Esophagus muscularis mucosa (tissue), 4 donors: ENCODE results near the gene S100A9. TPM values are rescaled to one million over a fixed set of nuclear protein-coding genes. Genes with fewer than 3 reads are reported as not detected.

Experiments used
- DNase-seq: peaks from one replicate; pipeline ENCODE4 v3.0.0-alpha.2; 2017; ENCODE audit errors: extremely low spot score
- H3K27ac ChIP-seq, 4 donors: fragments of 200-600 bp; sonication (generic); replicated peaks in 1 of 4; 1 replicate in 3 of 4; 2 replicates in 1 of 4; pipeline ENCODE4 v1.5.1; 2016 to 2019; ENCODE audit warnings: mild to moderate bottlenecking in 1 of 4
- H3K27me3 ChIP-seq, 4 donors: fragments of 200-600 bp; sonication (generic); one replicate each; pipeline versions ENCODE4 v1.5.1 to v1.6.0; 2016 to 2019
- H3K36me3 ChIP-seq, 4 donors: fragments of 200-600 bp; sonication (generic); one replicate each; pipeline ENCODE4 v1.5.1; 2016 to 2019
- H3K4me1 ChIP-seq, 4 donors: fragments of 200-600 bp; sonication (generic); one replicate each; pipeline ENCODE4 v1.5.1; 2016 to 2019
- H3K4me3 ChIP-seq, 4 donors: fragments of 200-600 bp; sonication (generic); 1 replicate in 2 of 4; 2 replicates in 2 of 4; pipeline ENCODE4 v1.5.1; 2016 to 2019; ENCODE audit warnings: mild to moderate bottlenecking in 4 of 4, moderate library complexity in 1 of 4
- H3K9me3 ChIP-seq, 4 donors: fragments of 200-600 bp; sonication (generic); 1 replicate in 3 of 4; 2 replicates in 1 of 4; pipeline ENCODE4 v1.5.1; 2016 to 2019
- EP300 ChIP-seq: sonication (generic); formaldehyde crosslinking; IDR thresholded peaks from one replicate; pipeline ENCODE4 v1.6.1; 2017; ENCODE audit warnings: antibody characterized with exemption
- POLR2A ChIP-seq: fragments of 450-650 bp; IDR thresholded peaks from one replicate; pipeline ENCODE4 v1.6.1; 2017; ENCODE audit warnings: antibody characterized with exemption, moderate library complexity, mild to moderate bottlenecking, low read depth
- POLR2AphosphoS5 ChIP-seq, 2 donors: sonication (generic); formaldehyde crosslinking; IDR thresholded peaks; one replicate each; pipeline ENCODE4 v1.6.1; 2017; ENCODE audit warnings: antibody characterized with exemption in 2 of 2
- WGBS: methylation state at CpG from one replicate; pipeline ENCODE4 v1.1.5; 2018; 5-methylcytosine and 5-hydroxymethylcytosine counted together
- intact Hi-C: fragments of 100-400 bp; cut with DNase I; formaldehyde crosslinking; loops from one replicate; pipeline ENCODE4 v1.15.1; 2023
- total RNA-seq, 4 donors: library from RNA; depleted of rRNA; stranded (reverse); fragments of >200 nt; gene quantifications; one replicate each; pipeline versions ENCODE4 v1.1.0 to v1.2.1, GENCODE V29; 2016
- TF ChIP-seq, protein P1 (sequence below), 3 experiments: fragments of 200-600 bp in 2 of 3; fragments of 450-650 bp in 1 of 3; sonication (generic) in 2 of 3; IDR thresholded peaks; one replicate each; pipeline ENCODE4 v1.5.1; 2017 to 2019; ENCODE audit warnings: antibody characterized with exemption in 3 of 3, mild to moderate bottlenecking in 2 of 3, moderate library complexity in 1 of 3

Gene S100A9
- total RNA-seq, 4 donors from 2014 or later = 61.2 to 845 (median 119) TPM

DNA sequence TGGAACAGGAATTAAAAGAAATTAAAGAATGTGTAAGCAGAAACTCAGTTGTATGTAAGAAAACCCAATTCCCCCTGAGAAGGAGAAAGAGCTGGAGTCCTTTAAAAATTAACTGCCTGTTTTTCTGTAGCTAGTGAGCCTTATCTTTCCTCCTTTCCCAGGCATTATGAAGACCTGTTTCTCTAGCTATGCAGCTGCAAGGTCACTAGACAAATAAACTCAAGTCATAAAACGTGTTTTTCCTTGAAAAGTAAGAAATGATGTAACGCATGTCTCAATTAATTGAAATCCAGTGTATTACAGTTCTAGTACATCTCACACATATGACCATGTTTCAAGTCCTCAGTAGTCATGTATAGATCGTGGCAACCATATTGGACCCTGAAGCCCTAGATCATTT is 12.5 kb downstream of the S100A9 start:
- WGBS = 75% methylated on average over 3 of the region's 3 CpGs
- no peak overlapping the region for H3K27ac ChIP-seq
- no peaks in the 10 kb centered on the region for H3K36me3 ChIP-seq
- intact Hi-C loops = no loop called here
- TF ChIP-seq POLR2AphosphoS5 (IDR thresholded peaks at IDR 0.05) (no peak), EP300 (no peak), POLR2A (no peak)
- TF ChIP-seq, protein P1, sequence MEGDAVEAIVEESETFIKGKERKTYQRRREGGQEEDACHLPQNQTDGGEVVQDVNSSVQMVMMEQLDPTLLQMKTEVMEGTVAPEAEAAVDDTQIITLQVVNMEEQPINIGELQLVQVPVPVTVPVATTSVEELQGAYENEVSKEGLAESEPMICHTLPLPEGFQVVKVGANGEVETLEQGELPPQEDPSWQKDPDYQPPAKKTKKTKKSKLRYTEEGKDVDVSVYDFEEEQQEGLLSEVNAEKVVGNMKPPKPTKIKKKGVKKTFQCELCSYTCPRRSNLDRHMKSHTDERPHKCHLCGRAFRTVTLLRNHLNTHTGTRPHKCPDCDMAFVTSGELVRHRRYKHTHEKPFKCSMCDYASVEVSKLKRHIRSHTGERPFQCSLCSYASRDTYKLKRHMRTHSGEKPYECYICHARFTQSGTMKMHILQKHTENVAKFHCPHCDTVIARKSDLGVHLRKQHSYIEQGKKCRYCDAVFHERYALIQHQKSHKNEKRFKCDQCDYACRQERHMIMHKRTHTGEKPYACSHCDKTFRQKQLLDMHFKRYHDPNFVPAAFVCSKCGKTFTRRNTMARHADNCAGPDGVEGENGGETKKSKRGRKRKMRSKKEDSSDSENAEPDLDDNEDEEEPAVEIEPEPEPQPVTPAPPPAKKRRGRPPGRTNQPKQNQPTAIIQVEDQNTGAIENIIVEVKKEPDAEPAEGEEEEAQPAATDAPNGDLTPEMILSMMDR (IDR thresholded peaks at IDR 0.05) = no peak
- H3K4me3 ChIP-seq = no peak overlapping the region
- H3K27me3 ChIP-seq = peaks cover 0 to 4% (median 0%) of the 10 kb centered on the region in 4 donors
- no peaks in the 10 kb centered on the region for H3K9me3 ChIP-seq
- no peak for DNase-seq
- H3K4me1 ChIP-seq = no peaks in the 10 kb centered on the region

DNA sequence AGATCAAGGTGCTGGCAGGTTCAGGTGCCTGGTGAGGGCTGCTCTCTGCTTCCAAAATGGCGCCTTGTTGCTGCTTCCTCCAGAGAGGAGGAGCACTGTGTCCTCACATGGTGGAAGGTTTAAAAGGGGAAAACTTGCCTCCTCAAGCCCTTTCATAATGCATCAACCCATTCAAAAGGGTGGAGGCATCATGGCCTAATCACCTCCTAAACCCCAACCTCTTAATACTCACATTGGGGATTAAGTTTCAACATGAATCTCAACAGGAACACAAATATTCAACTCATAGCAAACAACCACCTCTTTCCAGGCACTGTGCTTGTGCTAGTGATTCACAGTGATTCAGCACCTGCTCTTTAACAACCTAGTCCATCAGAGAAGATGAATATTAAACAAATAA is 13.6 kb downstream of the S100A9 start:
- H3K4me3 ChIP-seq = no peak overlapping the region
- H3K9me3 ChIP-seq = no peaks in the 10 kb centered on the region
- H3K27me3 ChIP-seq = no peaks in the 10 kb centered on the region
- TF ChIP-seq, protein P1 (IDR thresholded peaks at IDR 0.05) = no peak
- TF ChIP-seq EP300 = no peak
- no peak for TF ChIP-seq POLR2AphosphoS5 (IDR thresholded peaks at IDR 0.05)
- no peak for TF ChIP-seq POLR2A
- no peak for DNase-seq
- H3K4me1 ChIP-seq = no peaks in the 10 kb centered on the region
- H3K27ac ChIP-seq = no peak overlapping the region
- H3K36me3 ChIP-seq = no peaks in the 10 kb centered on the region
- intact Hi-C loops = no loop called here
- 100% methylated on average over 1 of the region's 1 CpG for WGBS

DNA sequence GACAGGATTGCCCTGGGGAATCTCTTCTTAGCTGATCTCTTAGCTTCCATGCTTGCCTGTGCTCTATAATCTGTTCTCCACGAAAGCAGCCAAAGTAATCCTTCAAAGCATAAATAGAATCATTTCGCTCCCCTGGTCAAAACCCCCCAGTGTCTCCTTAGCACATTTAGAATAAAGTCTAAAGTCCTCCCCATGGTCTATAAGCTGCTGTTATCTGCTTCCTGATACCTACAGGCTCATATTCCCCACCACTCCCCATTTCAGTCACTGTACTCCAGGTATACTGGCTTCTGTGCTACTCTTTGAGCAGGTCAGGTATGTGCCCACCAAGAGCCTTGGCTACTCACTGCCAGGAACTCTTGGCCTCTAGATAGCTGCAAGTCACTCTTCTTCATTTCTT is 14.9 kb downstream of the S100A9 start:
- Histone ChIP-seq H3K27ac (no peak overlapping the region), H3K4me3 (no peak overlapping the region), H3K9me3 (no peaks in the 10 kb centered on the region), H3K36me3 (no peaks in the 10 kb centered on the region), H3K27me3 (no peaks in the 10 kb centered on the region), H3K4me1 (no peaks in the 10 kb centered on the region)
- TF ChIP-seq EP300 = no peak
- TF ChIP-seq, protein P1 (IDR thresholded peaks at IDR 0.05) = no peak
- TF ChIP-seq POLR2A = no peak
- no peak for TF ChIP-seq POLR2AphosphoS5 (IDR thresholded peaks at IDR 0.05)
- intact Hi-C loops = no loop called here
- WGBS = 79% methylated on average over 2 of the region's 2 CpGs
- DNase-seq = no peak

DNA sequence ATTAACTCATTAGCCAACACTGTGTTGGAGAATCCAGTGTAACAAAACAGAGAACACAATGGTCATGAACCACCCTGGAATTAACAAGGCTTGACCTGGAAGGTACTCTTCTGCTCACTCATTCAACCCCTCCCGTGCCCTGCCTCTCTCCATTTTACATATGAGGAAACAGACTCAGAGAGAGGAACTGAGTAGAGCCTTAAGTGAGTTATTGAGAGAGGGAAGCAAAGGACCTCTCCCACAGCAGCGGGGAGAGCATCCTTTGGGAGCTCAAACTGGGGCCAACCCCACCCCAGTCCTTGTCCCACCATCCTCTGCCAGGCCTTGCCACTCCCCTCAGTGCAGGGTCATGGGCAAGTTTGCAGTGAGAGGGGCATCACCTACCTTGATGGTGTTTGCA is 16.4 kb downstream of the S100A9 start:
- Histone ChIP-seq H3K36me3 (no peaks in the 10 kb centered on the region), H3K27me3 (peaks cover 0 to 4% (median 0%) of the 10 kb centered on the region in 4 donors), H3K27ac (no peak overlapping the region), H3K4me3 (no peak overlapping the region), H3K9me3 (no peaks in the 10 kb centered on the region), H3K4me1 (no peaks in the 10 kb centered on the region)
- no peak for TF ChIP-seq EP300
- no peak for TF ChIP-seq POLR2A
- TF ChIP-seq, protein P1 (IDR thresholded peaks at IDR 0.05) = no peak
- TF ChIP-seq POLR2AphosphoS5 (IDR thresholded peaks at IDR 0.05) = no peak
- 64% methylated on average over 2 of the region's 2 CpGs for WGBS
- no peak for DNase-seq
- intact Hi-C loops = no loop called here

DNA sequence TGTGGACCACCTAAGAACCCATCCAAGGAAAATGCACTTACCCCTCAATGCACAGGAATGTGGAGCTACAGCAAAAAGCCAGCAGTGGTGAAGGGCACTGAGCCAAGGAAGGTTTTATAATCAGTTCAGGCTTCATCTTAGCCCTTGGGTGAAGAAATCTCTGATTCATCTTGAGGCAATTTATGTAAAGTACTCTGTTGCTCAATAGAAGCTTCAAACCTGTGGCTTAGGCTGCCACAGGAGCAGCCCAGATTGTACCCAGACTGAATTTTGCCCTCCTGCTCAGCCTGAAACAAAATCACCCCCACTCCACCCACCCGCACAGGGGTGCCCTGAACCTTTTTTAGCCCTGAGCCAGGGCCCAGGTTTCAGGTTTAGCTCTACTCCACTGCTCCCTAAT is 17.9 kb downstream of the S100A9 start, which contains the start of gene S100A12:
Gene S100A12 (minus strand): TSS at position 111 of the 400 bp plus-strand sequence. CDS start 1,029 bp downstream, outside the sequence.
- no peak for DNase-seq
- Histone ChIP-seq H3K36me3 (no peaks in the 10 kb centered on the region), H3K27ac (no peak within 1 kb of the TSS), H3K4me1 (no peaks in the 10 kb centered on the region), H3K9me3 (peaks cover 0 to 1% (median 0%) of the 10 kb centered on the region in 4 donors), H3K27me3 (peaks cover 0 to 9% (median 0%) of the 10 kb centered on the region in 4 donors), H3K4me3 (no peak within 1 kb of the TSS)
- TF ChIP-seq POLR2AphosphoS5 (IDR thresholded peaks at IDR 0.05) (no peak), POLR2A (no peak), EP300 (no peak)
- TF ChIP-seq, protein P1 (IDR thresholded peaks at IDR 0.05) = no peak
- intact Hi-C loops = no loop called here
- WGBS = 100% methylated on average over 1 of the region's 1 CpG
